SJCRH30 (cell line): ENCODE results near the gene FOXF1. TPM values are rescaled to one million over a fixed set of nuclear protein-coding genes. Genes with fewer than 3 reads are reported as not detected.

Experiments used
- DNase-seq, 2 experiments: peaks; one replicate each; pipeline ENCODE4 v3.0.0-alpha.2; 2015 to 2020
- H3K27ac ChIP-seq: fragments of 250-450 bp; sonication (Bioruptor Pico); 2 replicates; pipeline ENCODE4 v1.5.1; 2020; ENCODE audit warnings: mild to moderate bottlenecking, moderate library complexity
- H3K27me3 ChIP-seq: fragments of 250-450 bp; sonication (Bioruptor Pico); 2 replicates; pipeline ENCODE4 v1.5.1; 2020; ENCODE audit warnings: mild to moderate bottlenecking, moderate library complexity
- H3K36me3 ChIP-seq: fragments of 250-450 bp; sonication (Bioruptor Pico); 2 replicates; pipeline ENCODE4 v1.5.1; 2020; ENCODE audit warnings: mild to moderate bottlenecking, moderate library complexity
- H3K4me1 ChIP-seq: fragments of 250-450 bp; sonication (Bioruptor Pico); 2 replicates; pipeline ENCODE4 v1.5.1; 2020; ENCODE audit warnings: mild to moderate bottlenecking, moderate library complexity
- H3K4me3 ChIP-seq: fragments of 250-450 bp; sonication (Bioruptor Pico); 2 replicates; pipeline ENCODE4 v1.5.1; 2020; ENCODE audit warnings: mild to moderate bottlenecking, moderate library complexity
- H3K9me3 ChIP-seq: fragments of 250-450 bp; sonication (Bioruptor Pico); replicated peaks from 2 replicates; pipeline ENCODE4 v1.5.1; 2020; ENCODE audit warnings: mild to moderate bottlenecking, moderate library complexity
- total RNA-seq: library from RNA; depleted of rRNA; stranded (reverse); fragments of >200 nt; shearing (Covaris generic); gene quantifications from 2 replicates; pipeline ENCODE4 v1.2.3, GENCODE V29; 2014

FOXF1 gene
- total RNA-seq, 1 experiment from 2014 or later = 24.9 TPM

- no peaks in the 10 kb centered on the region for H3K27me3 ChIP-seq
- no peak overlapping the region for H3K27ac ChIP-seq
- no peaks in the 10 kb centered on the region for H3K9me3 ChIP-seq
- H3K36me3 ChIP-seq = no peaks in the 10 kb centered on the region
- H3K4me1 ChIP-seq = no peaks in the 10 kb centered on the region
- H3K4me3 ChIP-seq = no peak overlapping the region
- no peak for DNase-seq
These were observed 28.0 kb downstream of the FOXF1 start for GRCh38 chr16:86538196-86538780.

GRCh38 chr16:86540894-86541293 lies 30.6 kb downstream of the FOXF1 start:
- H3K36me3 ChIP-seq = no peaks in the 10 kb centered on the region

GRCh38 chr16:86541560-86541959 lies 31.2 kb downstream of the FOXF1 start:
- Histone ChIP-seq H3K4me3 (no peak overlapping the region), H3K27me3 (no peaks in the 10 kb centered on the region), H3K27ac (no peak overlapping the region), H3K9me3 (no peaks in the 10 kb centered on the region), H3K36me3 (no peaks in the 10 kb centered on the region), H3K4me1 (no peaks in the 10 kb centered on the region)
- no peak for DNase-seq

More at GRCh38 chr16:86540894-86541293, 30.6 kb downstream of the FOXF1 start:
- H3K9me3 ChIP-seq = no peaks in the 10 kb centered on the region
- H3K27ac ChIP-seq = no peak overlapping the region
- no peak for DNase-seq
- H3K4me3 ChIP-seq = no peak overlapping the region
- no peaks in the 10 kb centered on the region for H3K4me1 ChIP-seq
- no peaks in the 10 kb centered on the region for H3K27me3 ChIP-seq

- Histone ChIP-seq H3K36me3 (no peaks in the 10 kb centered on the region), H3K27ac (no peak overlapping the region), H3K9me3 (no peaks in the 10 kb centered on the region), H3K4me3 (no peak overlapping the region), H3K4me1 (no peaks in the 10 kb centered on the region), H3K27me3 (no peaks in the 10 kb centered on the region)
- DNase-seq = no peak
These were observed 32.7 kb downstream of the FOXF1 start for GRCh38 chr16:86542756-86543750.

GRCh38 chr16:86545481-86545880 lies 35.2 kb downstream of the FOXF1 start:
- H3K27ac ChIP-seq = no peak overlapping the region
- no peak overlapping the region for H3K4me3 ChIP-seq
- DNase-seq = no peak
- H3K27me3 ChIP-seq = no peaks in the 10 kb centered on the region
- no peaks in the 10 kb centered on the region for H3K9me3 ChIP-seq
- peaks cover 4% of the 10 kb centered on the region; the same call in 1 of the 2 replicates for H3K4me1 ChIP-seq
- H3K36me3 ChIP-seq = no peaks in the 10 kb centered on the region

GRCh38 chr16:86545954-86546637 lies 35.8 kb downstream of the FOXF1 start:
- Histone ChIP-seq H3K4me3 (no peak overlapping the region), H3K4me1 (peaks cover 4% of the 10 kb centered on the region; the same call in 1 of the 2 replicates), H3K27me3 (no peaks in the 10 kb centered on the region), H3K27ac (no peak overlapping the region), H3K36me3 (no peaks in the 10 kb centered on the region), H3K9me3 (no peaks in the 10 kb centered on the region)
- DNase-seq = no peak

GRCh38 chr16:86546638-86547013 lies 36.3 kb downstream of the FOXF1 start:
- Histone ChIP-seq H3K9me3 (no peaks in the 10 kb centered on the region), H3K36me3 (no peaks in the 10 kb centered on the region)
- no peak for DNase-seq

GRCh38 chr16:86547286-86547685 lies 37.0 kb downstream of the FOXF1 start:
- no peaks in the 10 kb centered on the region for H3K9me3 ChIP-seq
- H3K27ac ChIP-seq = no peak overlapping the region
- H3K27me3 ChIP-seq = no peaks in the 10 kb centered on the region
- H3K36me3 ChIP-seq = no peaks in the 10 kb centered on the region
- no peak overlapping the region for H3K4me3 ChIP-seq
- DNase-seq = no peak
- peaks cover 4% of the 10 kb centered on the region; the same call in 1 of the 2 replicates for H3K4me1 ChIP-seq

More at GRCh38 chr16:86546638-86547013, 36.3 kb downstream of the FOXF1 start:
- Histone ChIP-seq H3K4me1 (peaks cover 4% of the 10 kb centered on the region; the same call in 1 of the 2 replicates), H3K4me3 (no peak overlapping the region), H3K27me3 (no peaks in the 10 kb centered on the region), H3K27ac (no peak overlapping the region)

GRCh38 chr16:86549076-86549892 lies 39.0 kb downstream of the FOXF1 start:
- Histone ChIP-seq H3K4me3 (no peak overlapping the region), H3K27me3 (no peaks in the 10 kb centered on the region), H3K27ac (no peak overlapping the region), H3K4me1 (peaks cover 4% of the 10 kb centered on the region; the same call in 1 of the 2 replicates), H3K36me3 (no peaks in the 10 kb centered on the region), H3K9me3 (no peaks in the 10 kb centered on the region)
- peak; percentile 38 to 59 for DNase-seq

- Histone ChIP-seq H3K9me3 (no peaks in the 10 kb centered on the region), H3K4me3 (no peak overlapping the region), H3K27me3 (no peaks in the 10 kb centered on the region), H3K27ac (no peak overlapping the region), H3K4me1 (peaks cover 4% of the 10 kb centered on the region; the same call in 1 of the 2 replicates), H3K36me3 (no peaks in the 10 kb centered on the region)
- DNase-seq = no peak
These were observed 39.5 kb downstream of the FOXF1 start for GRCh38 chr16:86549893-86550190.

GRCh38 chr16:86550281-86550680 lies 40.0 kb downstream of the FOXF1 start:
- no peaks in the 10 kb centered on the region for H3K27me3 ChIP-seq
- H3K4me3 ChIP-seq = no peak overlapping the region
- peaks cover 4% of the 10 kb centered on the region; the same call in 1 of the 2 replicates for H3K4me1 ChIP-seq
- H3K27ac ChIP-seq = no peak overlapping the region
- no peak for DNase-seq
- no peaks in the 10 kb centered on the region for H3K36me3 ChIP-seq
- H3K9me3 ChIP-seq = no peaks in the 10 kb centered on the region

GRCh38 chr16:86553356-86553755 lies 43.0 kb downstream of the FOXF1 start:
- H3K27me3 ChIP-seq = no peaks in the 10 kb centered on the region
- DNase-seq = no peak
- no peak overlapping the region for H3K27ac ChIP-seq
- no peaks in the 10 kb centered on the region for H3K36me3 ChIP-seq
- H3K9me3 ChIP-seq = no peaks in the 10 kb centered on the region
- H3K4me3 ChIP-seq = no peak overlapping the region
- H3K4me1 ChIP-seq = peaks cover 4% of the 10 kb centered on the region; the same call in 1 of the 2 replicates

GRCh38 chr16:86554599-86554916 lies 44.2 kb downstream of the FOXF1 start:
- H3K9me3 ChIP-seq = no peaks in the 10 kb centered on the region
- peaks cover 1% of the 10 kb centered on the region; the same call in 1 of the 2 replicates for H3K4me1 ChIP-seq
- H3K27ac ChIP-seq = peak overlapping the region; percentile 69
- H3K27me3 ChIP-seq = no peaks in the 10 kb centered on the region
- H3K4me3 ChIP-seq = peak overlapping the region; percentile 84
- DNase-seq = no peak
- H3K36me3 ChIP-seq = no peaks in the 10 kb centered on the region

- no peaks in the 10 kb centered on the region for H3K36me3 ChIP-seq
- H3K27me3 ChIP-seq = no peaks in the 10 kb centered on the region
- H3K4me3 ChIP-seq = peak within 1 kb of the TSS; percentile 84
- no peaks in the 10 kb centered on the region; the same call in 1 of the 2 replicates for H3K4me1 ChIP-seq
- H3K9me3 ChIP-seq = no peaks in the 10 kb centered on the region
- peak; percentile 87 to 88 for DNase-seq
- H3K27ac ChIP-seq = peak within 1 kb of the TSS; percentile 69
These were observed 44.8 kb downstream of the FOXF1 start, which contains the start of gene MTHFSD for GRCh38 chr16:86554917-86555703. Gene MTHFSD (minus strand): TSS chr16:86555235. CDS start chr16:86555184, 51 bp downstream.
